ENCODE measurements around the gene TMPRSS6.

DNA sequence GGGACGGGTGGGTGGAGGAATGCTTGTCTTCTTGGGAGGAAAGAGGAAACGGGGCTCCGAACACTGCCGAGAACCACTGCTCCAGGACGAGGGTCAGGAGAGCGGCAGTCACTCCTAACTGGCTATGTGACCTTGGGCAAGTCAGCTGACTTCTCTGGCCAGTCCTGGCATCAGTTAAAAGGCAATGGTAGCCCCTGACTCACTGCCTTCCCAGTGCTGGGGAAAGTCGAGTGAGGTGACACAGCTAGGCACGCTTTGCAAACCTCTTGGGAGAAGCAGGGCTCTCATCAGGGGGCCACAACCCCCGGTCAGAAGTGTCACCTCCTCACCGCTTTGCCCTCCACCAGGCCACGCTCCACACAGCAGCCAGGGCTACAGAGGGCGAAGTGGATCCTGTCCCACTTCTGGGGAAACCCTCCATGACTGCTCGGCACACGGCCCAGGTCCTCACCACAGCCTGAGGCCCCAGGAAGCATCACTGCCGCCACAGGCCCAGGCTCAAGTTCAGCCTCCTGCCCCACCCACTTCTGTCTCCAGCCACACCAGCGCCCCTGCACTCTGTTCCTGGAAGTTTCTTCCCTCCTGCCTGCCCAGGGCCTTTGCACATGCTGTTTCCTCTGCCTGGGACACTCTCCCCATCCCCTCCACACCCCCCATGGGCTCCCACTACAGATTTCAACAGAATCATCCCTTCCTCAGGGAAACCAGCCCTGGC lies 23.9 kb upstream of the TMPRSS6 start:
- TF ChIP-seq, protein P1, sequence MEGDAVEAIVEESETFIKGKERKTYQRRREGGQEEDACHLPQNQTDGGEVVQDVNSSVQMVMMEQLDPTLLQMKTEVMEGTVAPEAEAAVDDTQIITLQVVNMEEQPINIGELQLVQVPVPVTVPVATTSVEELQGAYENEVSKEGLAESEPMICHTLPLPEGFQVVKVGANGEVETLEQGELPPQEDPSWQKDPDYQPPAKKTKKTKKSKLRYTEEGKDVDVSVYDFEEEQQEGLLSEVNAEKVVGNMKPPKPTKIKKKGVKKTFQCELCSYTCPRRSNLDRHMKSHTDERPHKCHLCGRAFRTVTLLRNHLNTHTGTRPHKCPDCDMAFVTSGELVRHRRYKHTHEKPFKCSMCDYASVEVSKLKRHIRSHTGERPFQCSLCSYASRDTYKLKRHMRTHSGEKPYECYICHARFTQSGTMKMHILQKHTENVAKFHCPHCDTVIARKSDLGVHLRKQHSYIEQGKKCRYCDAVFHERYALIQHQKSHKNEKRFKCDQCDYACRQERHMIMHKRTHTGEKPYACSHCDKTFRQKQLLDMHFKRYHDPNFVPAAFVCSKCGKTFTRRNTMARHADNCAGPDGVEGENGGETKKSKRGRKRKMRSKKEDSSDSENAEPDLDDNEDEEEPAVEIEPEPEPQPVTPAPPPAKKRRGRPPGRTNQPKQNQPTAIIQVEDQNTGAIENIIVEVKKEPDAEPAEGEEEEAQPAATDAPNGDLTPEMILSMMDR (IDR thresholded peaks at IDR 0.05) = no peak
- TF ChIP-seq POLR2A (IDR thresholded peaks at IDR 0.05) = no peak

All from right lobe of liver (tissue), 4 donors.